CD14-positive monocyte (primary cell): ENCODE data around the gene TADA1. TPM values are rescaled to one million over a fixed set of nuclear protein-coding genes. Genes with fewer than 3 reads are reported as not detected.

Source experiments
- DNase-seq, 3 donors: peaks; one replicate each; pipeline ENCODE4 v3.0.0-alpha.2; 2011 to 2022
- H2AFZ ChIP-seq: 2 replicates; pipeline ENCODE4 v1.6.0; 2012; ENCODE audit warnings: mild to moderate bottlenecking, low read depth, low read length, inconsistent platforms; ENCODE audit not compliant: insufficient read depth, poor library complexity, severe bottlenecking
- H3K27ac ChIP-seq, 2 donors: 1 replicate in 1 of 2; 2 replicates in 1 of 2; pipeline ENCODE4 v1.5.1; 2012 to 2013; ENCODE audit warnings: low read length in 2 of 2, control low read depth in 1 of 2, inconsistent platforms in 1 of 2, low read depth in 1 of 2, mild to moderate bottlenecking in 1 of 2
- H3K27me3 ChIP-seq, 2 donors: one replicate each; pipeline versions ENCODE4 v1.6.0 to v1.6.1; 2011 to 2013; ENCODE audit warnings: low read length in 2 of 2; ENCODE audit not compliant: control insufficient read depth in 2 of 2, insufficient read depth in 2 of 2
- H3K36me3 ChIP-seq, 2 donors: replicated peaks in 1 of 2; 1 replicate in 1 of 2; 2 replicates in 1 of 2; pipeline versions ENCODE4 v1.5.1 to v1.6.1; 2012 to 2013; ENCODE audit warnings: low read length in 2 of 2, control low read depth in 1 of 2, inconsistent platforms in 1 of 2, mild to moderate bottlenecking in 1 of 2; ENCODE audit not compliant: insufficient read depth in 2 of 2, control insufficient read depth in 1 of 2
- H3K4me1 ChIP-seq, 2 donors: 1 replicate in 1 of 2; 2 replicates in 1 of 2; pipeline versions ENCODE4 v1.5.1 to v1.6.1; 2012 to 2013; ENCODE audit warnings: low read length in 2 of 2, control low read depth in 1 of 2, inconsistent platforms in 1 of 2, mild to moderate bottlenecking in 1 of 2, moderate library complexity in 1 of 2; ENCODE audit not compliant: insufficient read depth in 2 of 2, control insufficient read depth in 1 of 2
- H3K4me2 ChIP-seq: replicated peaks from 2 replicates; pipeline ENCODE3; 2012; ENCODE audit warnings: low read length, moderate library complexity, mild to moderate bottlenecking; ENCODE audit not compliant: poor library complexity, severe bottlenecking; ENCODE audit errors: extremely low read depth
- H3K4me3 ChIP-seq, 3 experiments: fragments of 200-600 bp in 1 of 3; sonication (generic) in 1 of 3; replicated peaks in 1 of 3; 1 replicate in 2 of 3; 2 replicates in 1 of 3; pipeline ENCODE4 v1.5.1; 2011 to 2013; ENCODE audit warnings: low read length in 3 of 3, mild to moderate bottlenecking in 3 of 3, control low read depth in 2 of 3, low read depth in 2 of 3, inconsistent platforms in 1 of 3, moderate library complexity in 1 of 3
- H3K79me2 ChIP-seq: 2 replicates; pipeline ENCODE4 v1.6.0; 2012; ENCODE audit warnings: mild to moderate bottlenecking, control low read depth, inconsistent platforms, low read length, moderate library complexity; ENCODE audit not compliant: insufficient read depth
- H3K9ac ChIP-seq: 2 replicates; pipeline ENCODE4 v1.6.0; 2017; ENCODE audit warnings: low read length, mild to moderate bottlenecking; ENCODE audit not compliant: insufficient read depth, poor library complexity, severe bottlenecking
- H3K9me3 ChIP-seq, 2 donors: replicated peaks in 1 of 2; 1 replicate in 1 of 2; 2 replicates in 1 of 2; pipeline versions ENCODE4 v1.5.1 to v1.6.1; 2012 to 2013; ENCODE audit warnings: low read length in 2 of 2, control low read depth in 1 of 2; ENCODE audit not compliant: control insufficient read depth in 1 of 2, insufficient read depth in 1 of 2
- H4K20me1 ChIP-seq: 2 replicates; pipeline ENCODE4 v1.6.0; 2012; ENCODE audit warnings: mild to moderate bottlenecking, low read length, control low read depth, moderate library complexity; ENCODE audit not compliant: insufficient read depth
- H3K27ac Mint-ChIP-seq, 7 donors: one replicate each; pipeline ENCODE4 v1.8.0; 2020; ENCODE audit warnings: mild to moderate bottlenecking in 7 of 7, mixed read lengths in 7 of 7, moderate library complexity in 6 of 7, inconsistent platforms in 2 of 7
- H3K27me3 Mint-ChIP-seq, 3 donors: one replicate each; pipeline ENCODE4 v1.8.0; 2021 to 2022; ENCODE audit warnings: low read depth in 3 of 3, mild to moderate bottlenecking in 3 of 3, mixed read lengths in 3 of 3, moderate library complexity in 3 of 3, inconsistent platforms in 1 of 3
- H3K36me3 Mint-ChIP-seq, 2 donors: one replicate each; pipeline ENCODE4 v1.8.0; 2020; ENCODE audit warnings: mixed read lengths in 2 of 2, inconsistent platforms in 1 of 2, mild to moderate bottlenecking in 1 of 2
- H3K4me1 Mint-ChIP-seq: one replicate; pipeline ENCODE4 v1.8.0; 2020; ENCODE audit warnings: mild to moderate bottlenecking, mixed read lengths
- H3K4me3 Mint-ChIP-seq, 2 donors: one replicate each; pipeline ENCODE4 v1.8.0; 2020; ENCODE audit warnings: mild to moderate bottlenecking in 2 of 2, mixed read lengths in 2 of 2, moderate library complexity in 1 of 2
- H3K9me3 Mint-ChIP-seq, 7 donors: one replicate each; pipeline ENCODE4 v1.8.0; 2020 to 2022; ENCODE audit warnings: mixed read lengths in 7 of 7, mild to moderate bottlenecking in 6 of 7, moderate library complexity in 6 of 7, inconsistent platforms in 2 of 7
- CTCF ChIP-seq: fragments of 200-600 bp; IDR thresholded peaks from one replicate; pipeline ENCODE4 v1.8.0; 2022; ENCODE audit warnings: antibody characterized with exemption, mild to moderate bottlenecking
- WGBS: methylation state at CpG from one replicate; pipeline ENCODE4 v1.1.5; 2013; ENCODE audit warnings: missing lambda C conversion rate; ENCODE audit not compliant: insufficient coverage; 5-methylcytosine and 5-hydroxymethylcytosine counted together
- intact Hi-C, 2 donors: fragments of 100-400 bp; cut with micrococcal nuclease; formaldehyde crosslinking; loops; one replicate each; pipeline versions ENCODE4 v1.15.0 to v1.15.1; 2023
- polyA plus RNA-seq, 3 donors: library from polyadenylated mRNA; depleted of rRNA in 1 of 3; unstranded in 2 of 3; stranded (reverse) in 1 of 3; fragments of 300-500 nt in 2 of 3; fragments of >200 nt in 1 of 3; fragmentation: Illumina TruSeq in 2 of 3; gene quantifications; 1 replicate in 2 of 3; 2 replicates in 1 of 3; pipeline ENCODE4 v1.2.3, GENCODE V29; 2012 to 2021

TADA1 gene
- polyA plus RNA-seq, 3 donors, result 6.4 to 8.0 (median 7.9) TPM

DNA sequence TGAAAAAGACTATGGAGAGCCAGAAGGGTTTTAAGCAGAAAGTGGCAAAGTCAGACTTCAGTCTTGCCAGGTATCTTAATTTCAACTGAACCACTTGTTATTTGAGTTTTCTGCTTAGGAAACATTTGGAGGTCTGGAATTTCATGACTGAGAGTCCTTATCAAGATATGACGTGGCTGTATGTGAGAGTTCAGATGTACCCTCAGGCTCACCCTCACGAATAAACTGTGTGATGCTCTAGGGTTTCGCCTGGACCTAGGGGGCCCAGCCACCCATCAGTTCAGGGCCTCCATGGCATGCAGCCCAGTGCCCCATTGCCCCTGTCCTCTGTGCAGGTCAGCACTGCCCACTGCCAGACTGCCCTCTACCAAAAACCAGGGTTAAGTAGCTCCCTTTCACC, 30.6 kb upstream of the TADA1 start:
- no peak overlapping the region for H3K4me3 ChIP-seq
- intact Hi-C loops, result no loop called here
- Mint-ChIP-seq H3K27ac (no peak overlapping the region), H3K9me3 (peaks cover 0 to 11% (median 4%) of the 10 kb centered on the region in 7 donors), H3K4me3 (no peak overlapping the region), H3K36me3 (peaks cover 0 to 3% of the 10 kb centered on the region in 2 donors), H3K27me3 (peaks cover 0 to 1% (median 1%) of the 10 kb centered on the region in 3 donors), H3K4me1 (peaks cover 28% of the 10 kb centered on the region)
- H4K20me1 ChIP-seq, result no peaks in the 10 kb centered on the region
- H3K79me2 ChIP-seq, result no peaks in the 10 kb centered on the region
- H3K9me3 ChIP-seq, result no peaks in the 10 kb centered on the region
- 100% methylated on average over 3 of the region's 3 CpGs for WGBS
- H3K36me3 ChIP-seq, result no peaks in the 10 kb centered on the region
- no peak overlapping the region for H2AFZ ChIP-seq
- H3K27me3 ChIP-seq, result no peaks in the 10 kb centered on the region
- no peak overlapping the region for H3K9ac ChIP-seq
- no peak for DNase-seq
- no peak overlapping the region for H3K4me2 ChIP-seq
- no peak for TF ChIP-seq CTCF
- H3K4me1 ChIP-seq, result peaks cover 20 to 25% of the 10 kb centered on the region in 2 donors
- H3K27ac ChIP-seq, result no peak overlapping the region

DNA sequence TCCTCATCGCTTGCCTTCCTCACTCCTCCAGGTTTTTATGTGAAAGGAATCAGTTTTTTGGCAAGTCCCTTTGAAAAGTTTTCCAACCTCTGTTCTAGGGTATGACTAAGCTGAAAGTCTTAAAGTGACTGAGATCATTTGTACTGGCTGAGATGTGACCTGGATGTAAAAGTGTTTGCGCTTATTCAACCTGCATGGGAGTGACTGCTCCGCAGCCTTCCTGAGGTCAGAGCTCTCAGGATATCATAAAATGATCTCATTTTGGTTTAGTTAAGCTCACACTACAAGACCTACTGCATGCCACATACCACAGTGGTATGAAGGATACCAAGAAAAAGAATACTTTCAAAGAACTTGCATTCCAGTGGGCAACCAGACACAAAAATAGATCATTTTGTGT, 29.8 kb upstream of the TADA1 start:
- no CpG with 5 or more reads among the region's 3 CpGs for WGBS
- H3K9ac ChIP-seq, result no peak overlapping the region
- H3K36me3 ChIP-seq, result no peaks in the 10 kb centered on the region
- no peak overlapping the region for H3K4me3 ChIP-seq
- Mint-ChIP-seq H3K27me3 (peaks cover 0 to 1% (median 1%) of the 10 kb centered on the region in 3 donors), H3K4me3 (no peak overlapping the region), H3K36me3 (peaks cover 0 to 3% of the 10 kb centered on the region in 2 donors), H3K27ac (no peak overlapping the region), H3K9me3 (peaks cover 0 to 8% (median 2%) of the 10 kb centered on the region in 7 donors), H3K4me1 (peaks cover 35% of the 10 kb centered on the region)
- no peaks in the 10 kb centered on the region for H3K79me2 ChIP-seq
- no peaks in the 10 kb centered on the region for H3K9me3 ChIP-seq
- peaks cover 25 to 33% of the 10 kb centered on the region in 2 donors for H3K4me1 ChIP-seq
- H4K20me1 ChIP-seq, result no peaks in the 10 kb centered on the region
- DNase-seq, result no peak
- H2AFZ ChIP-seq, result no peak overlapping the region
- no peaks in the 10 kb centered on the region for H3K27me3 ChIP-seq
- intact Hi-C loops, result no loop called here
- H3K4me2 ChIP-seq, result no peak overlapping the region
- TF ChIP-seq CTCF, result no peak
- no peak overlapping the region for H3K27ac ChIP-seq
